Fibroblast of skin of scalp (primary cell): Measurements from ENCODE around the gene MSI1.

Experiments used
- DNase-seq: peaks from one replicate; pipeline ENCODE4 v3.0.0-alpha.2; 2013

The MSI1 gene

DNA sequence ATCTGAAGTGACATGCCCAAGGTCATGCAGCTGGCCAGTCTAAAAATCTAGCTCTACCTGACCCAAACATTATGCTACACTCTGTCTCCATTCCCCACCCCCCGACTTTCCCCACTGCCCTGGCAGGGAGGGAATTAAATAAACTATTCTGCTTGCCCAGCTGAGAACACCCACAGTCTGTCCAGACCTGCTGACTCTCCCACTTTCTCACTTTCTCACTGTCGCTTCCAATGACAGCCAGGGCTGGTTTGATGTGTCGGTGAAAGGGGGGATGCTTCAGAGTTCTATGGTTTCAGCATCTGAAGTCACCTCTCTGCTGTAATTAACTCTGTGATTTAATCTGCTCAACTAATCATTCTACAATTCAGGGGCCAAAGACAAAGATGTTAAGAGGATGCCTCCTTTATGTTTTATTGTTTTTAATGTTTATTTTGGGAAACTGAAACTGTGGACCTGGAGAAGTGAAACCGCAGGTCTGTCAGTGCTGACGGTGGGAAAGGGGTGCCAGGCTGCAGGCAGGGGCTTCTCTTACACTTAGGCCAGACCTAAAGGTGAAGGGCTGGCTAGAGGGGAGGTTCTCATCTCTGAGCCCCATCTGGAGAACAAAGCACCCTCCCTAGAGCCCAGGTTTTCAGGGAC is 8.1 kb upstream of the MSI1 start:
- DNase-seq, result no peak

DNA sequence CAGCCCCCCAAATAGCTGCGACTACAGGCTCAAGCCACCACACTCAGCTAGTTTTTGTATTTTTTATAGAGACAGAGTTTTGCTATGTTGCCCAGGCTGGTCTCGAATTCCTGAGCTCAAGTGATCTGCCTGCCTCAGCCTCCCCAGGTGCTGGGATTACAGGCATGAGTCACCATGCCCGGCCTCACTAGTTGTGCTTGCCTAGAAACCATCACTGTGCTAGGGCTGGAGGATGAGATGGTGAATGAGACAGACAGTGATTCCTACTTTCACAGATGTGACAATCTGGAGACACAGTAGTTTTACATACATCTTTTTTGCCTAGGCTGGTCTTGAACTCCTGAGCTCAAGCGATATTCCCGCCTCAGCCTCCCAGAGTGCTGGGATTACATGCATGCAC is 7.5 kb upstream of the MSI1 start:
- DNase-seq, result no peak

DNA sequence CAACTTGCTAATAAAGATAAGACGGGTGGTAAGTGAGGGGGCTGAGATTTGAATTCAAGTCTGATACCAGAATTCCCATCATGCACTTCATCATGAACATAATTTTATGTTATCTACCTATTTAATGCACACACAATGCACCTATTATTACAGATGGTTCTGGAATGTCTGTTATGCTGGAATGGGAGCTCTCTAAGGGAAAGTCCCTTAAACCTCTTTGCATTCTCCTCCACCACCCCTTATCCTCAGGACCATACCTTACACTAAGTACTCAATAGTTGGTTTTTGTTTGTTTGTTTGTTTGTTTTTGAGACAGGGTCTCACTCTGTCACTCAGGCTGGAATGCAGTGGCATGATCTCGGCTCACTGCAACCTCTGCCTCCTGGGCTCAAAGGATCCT is 7.0 kb upstream of the MSI1 start:
- no peak for DNase-seq

DNA sequence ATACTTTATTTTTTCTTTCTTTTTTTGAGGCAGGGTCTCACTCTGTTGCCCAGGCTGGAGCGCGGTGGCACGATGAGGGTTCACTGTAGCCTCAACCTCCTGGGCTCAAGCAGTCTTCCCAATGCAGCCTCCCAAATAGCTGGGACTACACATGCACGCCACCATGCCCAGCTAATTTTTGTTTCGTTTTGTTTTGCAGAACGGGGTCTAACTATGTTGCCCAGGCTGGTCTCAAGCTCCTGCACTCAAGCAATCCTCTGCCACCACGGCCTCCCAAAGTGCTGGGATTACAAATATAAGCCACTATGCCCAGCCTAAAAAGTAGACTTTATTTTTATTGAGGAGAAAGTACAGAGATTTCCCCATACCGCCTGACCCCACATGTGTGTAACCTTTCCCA is 4.7 kb upstream of the MSI1 start:
- no peak for DNase-seq

DNA sequence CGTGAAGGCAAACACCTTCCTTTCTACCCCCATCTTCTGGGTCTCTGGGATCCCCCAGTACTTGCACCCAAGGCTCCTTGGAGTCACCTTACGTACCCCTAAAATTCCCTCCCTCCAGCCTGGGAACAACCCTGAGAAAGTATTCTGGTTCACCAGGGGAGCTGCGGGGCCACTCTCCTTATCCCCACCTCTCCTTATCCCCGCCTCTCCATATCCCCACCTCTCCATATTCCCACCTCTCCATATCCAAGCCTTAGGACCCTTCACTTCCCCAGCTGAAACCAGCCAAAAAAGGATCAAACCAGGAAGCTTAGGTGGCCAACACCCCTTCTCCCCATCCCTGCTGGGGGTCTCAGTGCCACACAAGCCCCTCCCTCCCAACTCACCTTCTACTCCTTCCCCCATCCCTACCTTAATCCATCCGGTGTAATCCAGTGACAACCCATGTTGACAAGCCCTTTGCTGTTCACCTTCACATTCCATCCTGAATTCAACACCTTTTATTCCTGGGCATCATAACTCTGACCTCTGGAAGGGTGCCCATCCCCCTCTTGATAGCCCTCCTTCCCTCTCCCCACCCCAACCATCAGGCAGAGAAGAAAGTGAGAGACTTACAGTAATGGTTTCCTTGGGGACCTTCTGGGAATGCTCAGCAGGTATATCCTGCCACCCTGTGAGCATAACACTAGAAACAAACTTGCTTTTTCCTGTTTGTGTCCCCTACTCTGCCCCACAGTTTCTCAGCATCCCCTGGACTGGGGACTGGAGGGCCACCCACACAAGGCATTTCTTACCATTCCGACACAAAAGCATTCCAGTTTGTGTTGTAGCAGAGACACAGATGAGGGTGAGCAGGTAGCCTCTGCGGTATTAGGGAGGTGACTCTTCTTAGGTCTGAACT is 1.6 kb upstream of the MSI1 start:
- DNase-seq, result no peak

DNA sequence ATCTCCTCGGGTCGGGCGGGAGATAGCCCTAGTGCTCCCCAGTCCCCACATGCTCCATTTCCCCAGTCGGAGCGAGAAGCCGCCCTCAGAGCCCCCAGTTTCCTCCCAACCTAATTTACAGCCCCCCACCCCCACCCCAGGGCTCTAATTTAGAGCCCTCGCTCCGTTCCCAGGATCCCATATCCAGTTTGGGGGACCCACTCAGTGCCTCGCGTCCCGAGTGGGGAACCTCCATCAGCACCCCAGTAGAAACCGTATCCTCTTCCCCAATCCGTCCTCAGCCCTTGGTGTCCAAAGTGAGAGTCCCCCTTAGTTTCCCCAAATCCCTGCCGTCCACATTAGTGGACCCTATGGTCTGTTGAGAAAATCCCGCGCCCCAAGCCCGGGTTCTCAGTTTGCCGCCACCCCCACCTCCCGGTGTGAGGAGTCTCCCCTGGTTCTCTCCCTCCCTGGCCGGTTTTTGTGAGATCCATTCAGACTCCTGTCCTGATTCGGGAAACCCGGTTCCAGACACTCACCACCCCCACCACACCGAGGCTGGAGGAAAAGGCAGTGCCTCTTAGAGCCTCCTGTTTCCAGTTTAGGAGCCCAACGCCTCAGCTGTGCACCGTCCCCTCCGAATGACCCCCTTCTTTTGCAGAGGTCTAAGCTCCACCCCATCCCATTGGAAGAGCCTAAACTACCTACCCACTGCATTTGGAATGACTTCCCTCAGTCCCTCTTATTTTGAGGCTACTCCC is 809 bp upstream of the MSI1 start:
- no peak for DNase-seq

DNA sequence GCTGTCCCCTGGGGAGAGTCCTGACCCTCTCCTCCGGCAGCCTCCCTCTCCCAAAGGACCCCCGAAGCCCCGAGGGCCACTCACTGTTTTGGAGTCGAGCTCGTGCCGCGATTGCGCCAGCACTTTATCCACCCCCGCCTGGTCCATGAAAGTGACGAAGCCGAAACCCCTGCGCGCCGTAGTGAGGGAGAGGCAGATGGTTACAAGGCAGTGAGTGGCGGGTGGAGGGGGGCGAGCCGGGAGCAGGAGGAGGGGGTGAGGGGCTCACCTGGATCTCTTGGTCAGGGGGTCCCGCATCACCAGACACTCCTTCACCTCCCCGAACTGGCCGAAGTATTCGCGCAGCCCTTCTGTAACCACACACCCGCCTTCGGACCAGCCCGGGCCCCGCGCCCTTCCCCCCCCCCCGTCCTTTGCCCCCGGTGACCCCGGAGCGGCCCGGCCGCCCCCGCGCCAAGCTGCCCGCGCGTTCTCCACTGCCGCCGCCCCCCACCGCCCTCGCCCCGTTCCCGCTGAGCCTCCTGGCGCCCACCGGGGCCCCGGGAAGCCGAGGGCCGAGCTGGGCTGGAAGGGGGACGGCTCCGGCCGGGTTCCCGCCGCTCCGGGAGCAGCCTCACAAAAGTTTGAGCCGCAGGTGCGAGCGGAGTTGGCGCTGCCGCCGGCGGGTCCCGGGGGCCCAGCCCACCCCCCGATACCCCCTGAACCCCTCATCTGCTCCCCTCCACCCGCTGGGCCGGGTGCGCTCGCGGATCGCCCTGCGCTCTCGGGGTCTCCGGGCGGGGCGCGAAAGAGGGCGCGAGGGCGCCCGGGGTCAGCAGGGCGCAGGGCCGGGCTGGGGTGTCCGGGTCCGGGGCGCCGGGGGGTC is 808 bp downstream of the MSI1 start:
- DNase-seq, result no peak

DNA sequence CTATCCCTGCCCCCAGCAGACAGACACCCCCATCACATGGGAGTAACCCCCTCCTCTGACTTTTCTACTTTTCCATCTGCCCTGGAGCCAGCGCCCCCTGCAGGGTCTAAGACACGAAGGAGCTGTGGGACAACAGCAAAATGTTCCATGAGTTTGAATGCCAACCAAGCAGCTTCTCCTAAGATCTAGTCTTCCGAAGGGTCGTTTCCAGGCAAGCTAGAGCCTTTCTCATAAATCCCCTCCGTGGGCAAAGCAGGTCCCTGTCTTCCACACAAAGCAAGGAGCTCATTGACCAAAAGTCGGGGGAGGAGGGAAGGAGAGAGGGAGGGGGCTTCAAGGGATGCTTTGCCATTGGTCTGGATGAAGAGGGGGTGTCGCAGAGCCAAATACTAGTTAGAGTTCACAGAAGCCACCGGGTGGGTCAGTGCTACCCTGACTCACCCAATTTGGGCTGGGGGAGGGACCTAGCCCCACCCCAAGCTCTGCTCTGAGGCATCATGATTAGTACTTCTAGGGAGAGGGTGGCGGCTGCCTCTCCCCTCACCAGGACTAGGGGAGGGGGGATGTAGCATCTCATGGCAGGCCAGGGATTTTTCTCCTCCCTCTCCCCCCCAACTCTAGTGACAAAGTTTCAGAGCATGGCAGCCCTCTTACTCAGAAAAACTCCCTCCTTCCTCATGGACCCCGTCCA is 1.6 kb downstream of the MSI1 start:
- no peak for DNase-seq

DNA sequence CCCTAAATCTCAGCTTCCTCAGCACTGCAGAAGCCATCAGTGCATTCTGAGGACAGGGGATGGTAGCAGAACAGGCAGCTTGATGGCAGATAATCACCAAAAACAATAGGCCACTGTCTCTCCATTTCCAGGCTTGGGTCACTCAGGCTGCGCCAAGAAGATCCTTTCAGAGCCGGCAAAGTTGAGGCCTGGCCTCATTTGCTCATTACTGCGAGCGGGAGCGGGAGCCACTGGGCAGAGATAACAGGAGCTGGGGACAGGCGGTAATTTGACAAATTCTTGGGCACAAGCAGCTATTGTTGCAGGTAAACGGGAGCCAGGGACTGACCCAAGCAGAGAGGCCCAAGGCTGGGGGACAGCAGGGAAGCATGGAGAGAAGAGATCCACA is 2.1 kb downstream of the MSI1 start:
- DNase-seq, result no peak

DNA sequence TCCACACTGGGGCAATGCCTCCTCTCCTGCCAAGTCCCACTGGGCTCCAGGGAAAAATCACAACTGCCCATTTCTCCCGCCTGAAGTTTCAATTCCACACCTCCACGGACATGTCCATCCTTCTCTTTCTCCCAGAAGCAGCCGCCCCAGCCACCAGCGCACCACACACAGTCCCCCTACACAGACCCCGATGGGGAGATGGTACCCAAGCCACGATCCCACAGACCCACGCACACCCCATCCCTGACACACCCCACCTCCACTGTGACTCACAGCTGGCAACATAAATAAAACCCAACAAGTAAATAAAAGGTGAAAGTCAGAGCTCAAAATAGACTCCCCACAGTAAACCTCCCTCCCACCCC is 2.6 kb downstream of the MSI1 start:
- no peak for DNase-seq

DNA sequence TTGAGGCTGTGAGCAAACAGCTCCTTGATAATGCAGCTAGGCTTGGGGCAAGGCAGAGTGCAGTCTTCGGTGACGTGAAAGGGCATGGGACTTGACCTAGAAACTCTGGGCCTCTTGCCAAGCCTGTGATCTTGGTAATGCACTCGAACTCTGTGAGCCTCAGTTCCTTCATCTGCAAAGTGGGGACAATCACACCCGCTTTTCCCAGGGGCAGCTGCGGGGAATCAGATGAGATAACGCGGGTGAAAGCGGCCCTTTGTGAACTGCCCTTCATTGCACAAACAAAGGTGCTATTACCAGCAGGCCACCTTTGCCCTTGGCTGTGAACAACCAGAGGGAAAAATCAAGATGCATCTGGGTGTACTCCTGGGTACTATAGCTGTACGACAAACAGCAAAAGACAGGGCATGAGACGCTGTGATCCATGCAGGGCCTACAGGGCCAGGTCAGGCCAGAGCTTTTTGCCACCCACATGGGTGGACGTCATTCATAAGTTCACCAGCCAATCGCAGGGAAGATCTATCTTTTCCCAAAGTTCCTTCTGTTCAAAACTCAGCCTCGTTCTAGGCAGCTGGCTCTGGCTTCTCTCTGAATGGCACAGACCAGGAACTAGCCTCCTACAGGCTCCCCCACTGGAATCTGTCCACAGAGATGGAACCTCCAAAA is 3.2 kb downstream of the MSI1 start:
- no peak for DNase-seq

DNA sequence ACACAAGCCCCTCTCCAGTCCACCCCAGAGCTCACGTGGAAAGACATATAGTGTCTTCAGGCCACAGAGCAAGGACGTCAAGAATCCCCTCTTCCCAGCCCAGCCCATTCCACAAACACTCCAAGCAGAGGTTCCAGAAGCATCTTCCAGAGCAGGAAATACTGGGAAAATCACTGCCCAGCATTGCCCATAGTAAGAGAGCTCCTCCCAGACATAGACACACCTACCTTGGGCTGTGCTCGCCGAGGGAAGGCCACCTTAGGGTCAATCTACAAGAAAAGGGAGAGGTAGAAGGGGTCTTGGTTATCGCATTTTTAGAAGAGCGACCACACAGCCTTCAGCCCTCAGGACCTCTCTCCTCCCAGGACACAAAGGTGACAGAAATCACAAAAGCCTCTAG is 4.5 kb downstream of the MSI1 start:
- DNase-seq, result no peak

DNA sequence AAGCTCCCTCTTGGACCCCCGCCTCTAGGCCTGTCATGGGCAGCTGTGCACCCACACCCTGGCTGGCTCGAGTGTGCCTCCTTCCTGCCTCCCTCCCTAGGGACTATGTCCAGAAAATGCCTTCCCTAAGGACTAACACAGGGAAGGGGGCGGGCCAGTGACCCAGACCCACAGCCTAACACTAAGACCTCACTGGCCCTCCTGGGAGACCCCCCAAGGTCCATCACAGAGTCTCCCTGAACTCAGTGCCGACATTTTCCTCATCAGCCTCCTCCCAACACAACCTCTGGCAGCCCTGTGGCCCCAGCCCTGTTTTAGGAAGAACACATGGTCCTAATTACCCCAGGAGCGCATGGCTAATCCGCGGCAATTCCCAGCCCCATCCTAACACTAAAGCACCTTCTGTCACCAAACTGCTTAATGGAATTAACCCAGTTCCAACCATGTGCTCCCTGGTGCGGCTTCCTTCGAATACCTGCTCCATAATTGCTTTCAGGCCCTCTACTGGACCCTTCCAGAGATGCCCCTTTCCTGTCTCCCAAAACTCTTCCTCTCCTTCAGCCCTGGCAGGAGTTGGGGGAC is 5.6 kb downstream of the MSI1 start:
- no peak for DNase-seq

DNA sequence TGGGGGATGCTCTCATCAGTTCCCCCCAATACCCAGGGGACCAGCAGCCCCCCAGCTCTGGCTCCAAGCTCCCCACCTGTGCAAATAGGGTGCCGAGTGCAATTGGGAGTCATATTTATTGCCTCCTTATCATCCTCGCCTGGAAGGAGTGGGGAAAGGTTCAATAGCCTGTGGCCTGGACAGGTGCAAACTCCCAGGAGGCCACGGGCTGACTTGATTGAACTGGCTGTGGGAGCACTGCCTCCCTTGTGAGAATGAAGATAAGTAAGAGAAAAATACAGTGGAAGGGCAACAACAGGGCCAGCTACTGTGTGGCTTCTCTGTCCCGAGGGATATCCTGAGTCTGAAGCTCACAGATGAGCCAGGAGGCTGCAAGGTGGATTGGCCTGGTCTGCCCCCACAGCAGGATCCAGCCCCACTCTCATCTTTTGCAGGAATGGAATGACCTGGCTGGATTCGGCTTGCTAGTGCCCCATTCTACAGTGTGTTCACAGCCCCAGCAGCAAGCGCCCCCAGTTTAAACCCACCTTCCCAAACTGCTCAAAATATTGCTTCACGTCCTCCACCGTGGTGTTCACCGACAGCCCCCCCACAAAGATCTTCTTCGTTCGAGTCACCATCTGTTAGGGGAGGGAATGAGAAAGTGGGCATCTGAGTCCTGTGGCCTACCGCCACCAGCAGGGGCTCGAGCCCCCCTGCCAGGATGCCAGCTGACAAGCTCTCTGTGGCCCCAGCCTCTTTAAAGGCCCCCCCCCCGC is 6.3 kb downstream of the MSI1 start:
- DNase-seq, result no peak

DNA sequence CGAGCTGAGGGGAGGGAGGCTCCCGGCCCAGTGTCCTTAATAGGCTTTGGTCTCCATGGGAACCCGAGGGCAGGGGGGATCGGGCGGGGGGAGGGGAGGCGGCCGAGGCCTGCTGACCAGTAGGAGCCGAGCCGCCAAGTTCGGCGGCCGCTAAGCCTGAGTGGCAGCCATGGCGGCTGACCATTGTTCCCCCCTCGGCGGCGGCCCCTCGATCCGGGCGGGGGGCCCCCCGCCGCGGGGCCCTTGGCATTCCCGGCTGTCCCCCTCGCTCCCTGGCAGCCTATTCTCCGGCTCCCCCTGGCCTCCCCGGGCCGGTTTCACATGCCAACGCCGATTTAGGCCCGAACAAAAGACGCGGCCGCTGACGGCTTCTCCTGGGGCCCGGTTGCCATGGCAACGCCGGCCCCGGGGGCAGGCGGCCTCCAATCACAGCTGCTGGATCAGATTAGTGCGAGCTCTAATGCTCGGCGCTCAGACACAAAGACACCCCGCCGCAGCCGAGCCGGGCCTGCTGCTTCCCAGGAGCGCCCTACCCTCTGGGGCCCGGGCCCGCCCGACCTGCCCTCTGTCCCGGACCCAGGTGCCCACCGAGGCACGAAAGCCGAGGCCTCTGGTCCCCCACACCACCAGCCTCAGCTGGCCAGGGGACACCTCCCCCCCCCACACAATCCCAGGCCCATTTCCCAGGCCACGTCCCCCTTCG is 7.3 kb downstream of the MSI1 start:
- DNase-seq, result peak; percentile 86

DNA sequence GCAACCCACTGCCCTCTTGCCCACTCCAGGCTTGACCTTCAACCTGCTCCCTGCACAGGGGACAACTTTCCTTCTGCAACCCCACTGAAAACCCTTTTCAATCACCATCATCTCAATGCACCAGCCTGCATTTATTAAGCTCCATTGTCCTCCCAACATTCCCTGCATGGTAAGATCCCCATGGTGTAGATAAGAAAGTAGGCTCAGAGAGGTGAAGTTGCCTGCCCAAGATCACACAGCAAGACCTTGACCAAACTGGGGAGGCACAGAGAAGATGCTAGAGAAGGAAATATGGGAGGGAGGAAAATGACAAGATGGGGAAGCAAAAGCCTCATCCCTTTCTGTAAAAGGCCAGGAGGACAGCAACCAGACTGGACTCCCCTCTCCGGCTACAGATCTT is 9.8 kb downstream of the MSI1 start:
- DNase-seq, result no peak

DNA sequence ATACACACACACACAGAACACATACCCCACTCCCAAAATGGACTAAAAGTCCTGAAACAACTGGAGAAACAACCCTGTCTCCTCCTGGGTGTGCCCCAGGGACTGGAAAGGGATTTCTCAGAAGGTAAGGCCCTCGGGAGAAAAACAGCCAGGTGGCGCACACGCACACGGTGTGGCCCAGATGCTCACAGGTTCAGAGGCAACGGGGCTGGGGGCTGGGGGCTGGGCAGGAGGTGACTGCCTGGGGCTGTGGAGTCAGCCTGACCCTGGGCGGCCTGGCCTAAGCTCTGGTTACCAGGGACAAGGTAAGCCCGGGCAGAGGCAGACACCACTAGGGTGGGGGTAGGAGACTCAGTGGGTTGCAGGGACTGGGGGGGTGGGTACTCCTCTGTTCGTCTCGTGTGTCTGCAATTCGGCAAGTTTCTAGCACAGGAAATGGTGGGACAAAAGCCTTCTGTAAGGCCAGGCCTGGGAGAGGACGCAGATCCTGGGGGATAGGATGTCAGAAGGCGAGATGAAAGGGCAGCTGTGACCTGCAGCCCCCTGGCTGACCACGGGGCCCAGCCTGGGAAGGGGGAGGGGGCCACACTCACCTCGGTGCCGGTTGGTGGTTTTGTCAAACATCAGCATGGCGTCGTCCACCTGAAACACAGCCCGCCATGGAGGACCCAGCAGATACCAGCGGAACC is 10.4 kb downstream of the MSI1 start:
- no peak for DNase-seq

DNA sequence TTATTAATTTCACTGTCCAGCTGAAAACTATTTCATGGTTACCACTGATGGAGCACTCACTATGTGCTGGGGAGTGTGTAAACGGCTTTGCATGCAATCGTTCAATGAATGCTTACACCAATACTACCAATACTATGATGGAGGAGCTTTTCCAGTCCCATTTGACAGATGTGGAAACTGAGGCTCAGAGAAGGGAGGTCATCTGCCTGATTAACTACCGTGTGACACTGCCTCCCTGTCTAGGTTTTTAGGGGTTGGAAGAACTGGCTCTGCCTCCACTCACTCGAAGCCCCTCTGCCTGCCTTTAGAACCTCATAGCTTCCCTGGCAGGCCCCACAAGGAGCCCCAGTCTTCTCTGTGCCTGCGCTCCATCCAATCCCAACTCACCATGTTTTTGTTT is 11.9 kb downstream of the MSI1 start:
- DNase-seq, result no peak

DNA sequence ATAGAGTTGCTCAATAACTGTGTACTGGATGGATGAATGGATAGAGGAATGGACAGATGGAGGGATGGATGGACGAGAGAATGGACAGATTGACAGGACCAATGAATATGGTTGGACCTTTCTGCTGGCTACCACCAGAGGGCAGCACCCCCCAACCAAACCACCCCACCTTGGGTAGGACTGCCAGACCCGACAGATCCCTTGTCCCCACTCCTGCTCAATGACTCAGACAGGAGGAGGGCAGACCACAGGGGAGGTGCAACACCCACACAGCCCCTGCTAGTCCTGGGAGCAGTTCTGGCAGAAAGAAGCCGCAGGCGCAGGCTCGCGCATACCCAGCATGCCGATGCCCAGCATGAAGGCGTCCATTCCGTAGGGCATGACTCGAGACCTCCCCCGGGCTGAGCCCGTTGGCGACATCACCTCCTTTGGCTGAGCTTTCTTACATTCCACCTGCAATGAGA is 12.4 kb downstream of the MSI1 start:
- DNase-seq, result peak; percentile 92
